Testis (tissue), 3 donors: Measurements from ENCODE around the gene UBASH3B. TPM values are rescaled to one million over a fixed set of nuclear protein-coding genes. Genes with fewer than 3 reads are reported as not detected.

Experiments
- DNase-seq: peaks from one replicate; pipeline ENCODE4 v3.0.0-alpha.2; 2019
- H3K27ac ChIP-seq, 2 donors: fragments of 200-600 bp; sonication (generic); one replicate each; pipeline ENCODE4 v1.5.1; 2019
- H3K27me3 ChIP-seq: fragments of 200-600 bp; sonication (generic); one replicate; pipeline ENCODE4 v1.5.1; 2019
- H3K36me3 ChIP-seq: fragments of 200-600 bp; sonication (generic); one replicate; pipeline ENCODE4 v1.5.1; 2017; ENCODE audit warnings: low read depth; ENCODE audit errors: missing control alignments
- H3K4me1 ChIP-seq: fragments of 200-600 bp; sonication (generic); one replicate; pipeline ENCODE4 v1.5.1; 2019
- H3K4me3 ChIP-seq, 2 donors: fragments of 200-600 bp; sonication (generic); one replicate each; pipeline ENCODE4 v1.5.1; 2017 to 2019
- H3K9me3 ChIP-seq: fragments of 200-600 bp; sonication (generic); one replicate; pipeline ENCODE4 v1.5.1; 2017
- CTCF ChIP-seq, 3 experiments: fragments of 450-650 bp in 2 of 3; fragments of 200-600 bp in 1 of 3; sonication (generic) in 1 of 3; IDR thresholded peaks; one replicate each; pipeline ENCODE4 v1.5.1; 2016 to 2019; ENCODE audit warnings: antibody characterized with exemption in 3 of 3, mild to moderate bottlenecking in 2 of 3, moderate library complexity in 1 of 3
- POLR2A ChIP-seq: fragments of 450-650 bp; IDR thresholded peaks from one replicate; pipeline ENCODE4 v1.6.1; 2017; ENCODE audit warnings: antibody characterized with exemption, mild to moderate bottlenecking, moderate library complexity
- WGBS, 2 donors: methylation state at CpG; one replicate each; pipeline ENCODE4 v1.1.5; 2018; 5-methylcytosine and 5-hydroxymethylcytosine counted together
- intact Hi-C: fragments of 100-400 bp; cut with DNase I; formaldehyde crosslinking; loops from one replicate; pipeline ENCODE4 v1.15.1; 2023; ENCODE audit warnings: low total_unique reads
- polyA plus RNA-seq: library from polyadenylated mRNA; stranded (reverse); fragments of 350-450 nt; fragmentation: Illumina TruSeq; extraction: RNeasy Lipid Tissue Mini Kit (QIAGEN cat#74804); gene quantifications from one replicate; pipeline ENCODE4 v1.2.3, GENCODE V29; 2014; ENCODE audit warnings: low read depth, low replicate concordance; ENCODE audit not compliant: insufficient read depth
- total RNA-seq, 2 donors: library from RNA; depleted of rRNA; stranded (reverse); fragments of >200 nt; gene quantifications; one replicate each; pipeline ENCODE4 v1.2.3, GENCODE V29; 2016

The UBASH3B gene
- total and polyA plus RNA-seq, 3 donors from 2014 or later: 3.9 to 20.4 (median 14.6) TPM

GRCh38 chr11:122788781-122789535 is 133.4 kb downstream of the UBASH3B start:
- Histone ChIP-seq H3K27ac (no peak overlapping the region), H3K9me3 (no peaks in the 10 kb centered on the region), H3K36me3 (no peaks in the 10 kb centered on the region), H3K4me1 (peaks cover 16% of the 10 kb centered on the region), H3K4me3 (no peak overlapping the region), H3K27me3 (no peaks in the 10 kb centered on the region)
- no peak for DNase-seq
- 89 to 94% methylated on average over 10 of the region's 10 CpGs for WGBS, 2 donors
- TF ChIP-seq POLR2A: no peak
- TF ChIP-seq CTCF (IDR thresholded peaks at IDR 0.05): no peak
- intact Hi-C loops: no loop called here

GRCh38 chr11:122789907-122790306 is 134.4 kb downstream of the UBASH3B start:
- no peaks in the 10 kb centered on the region for H3K9me3 ChIP-seq
- no peak for DNase-seq
- intact Hi-C loops: no loop called here
- H3K27me3 ChIP-seq: no peaks in the 10 kb centered on the region
- H3K27ac ChIP-seq: no peak overlapping the region
- H3K4me1 ChIP-seq: peaks cover 7% of the 10 kb centered on the region
- H3K4me3 ChIP-seq: no peak overlapping the region
- no peaks in the 10 kb centered on the region for H3K36me3 ChIP-seq
- TF ChIP-seq POLR2A (no peak), CTCF (IDR thresholded peaks at IDR 0.05) (no peak)
- WGBS, 2 donors: 71 to 82% methylated on average over 3 of the region's 3 CpGs

GRCh38 chr11:122791411-122791810 is 135.9 kb downstream of the UBASH3B start:
- intact Hi-C loops: no loop called here
- no peaks in the 10 kb centered on the region for H3K27me3 ChIP-seq
- 90 to 98% methylated on average over 2 of the region's 2 CpGs for WGBS, 2 donors
- no peak overlapping the region for H3K4me3 ChIP-seq
- no peak for DNase-seq
- no peak for TF ChIP-seq CTCF (IDR thresholded peaks at IDR 0.05)
- TF ChIP-seq POLR2A: no peak
- H3K9me3 ChIP-seq: no peaks in the 10 kb centered on the region
- no peaks in the 10 kb centered on the region for H3K36me3 ChIP-seq
- no peaks in the 10 kb centered on the region for H3K4me1 ChIP-seq
- H3K27ac ChIP-seq: no peak overlapping the region

GRCh38 chr11:122791836-122792235 is 136.3 kb downstream of the UBASH3B start:
- Histone ChIP-seq H3K27me3 (no peaks in the 10 kb centered on the region), H3K27ac (no peak overlapping the region), H3K9me3 (no peaks in the 10 kb centered on the region), H3K4me3 (no peak overlapping the region), H3K36me3 (no peaks in the 10 kb centered on the region), H3K4me1 (no peaks in the 10 kb centered on the region)
- WGBS, 2 donors: 69 to 83% methylated on average over 8 of the region's 8 CpGs
- TF ChIP-seq CTCF (IDR thresholded peaks at IDR 0.05): no peak
- no peak for TF ChIP-seq POLR2A
- DNase-seq: peak; percentile 33
- intact Hi-C loops: no loop called here

GRCh38 chr11:122793515-122793914 is 138.0 kb downstream of the UBASH3B start:
- WGBS, 2 donors: 56 to 72% methylated on average over 3 of the region's 3 CpGs
- no peak overlapping the region for H3K4me3 ChIP-seq
- intact Hi-C loops: no loop called here
- TF ChIP-seq POLR2A (no peak), CTCF (IDR thresholded peaks at IDR 0.05) (no peak)
- no peaks in the 10 kb centered on the region for H3K4me1 ChIP-seq
- no peaks in the 10 kb centered on the region for H3K9me3 ChIP-seq
- no peaks in the 10 kb centered on the region for H3K36me3 ChIP-seq
- H3K27me3 ChIP-seq: no peaks in the 10 kb centered on the region
- no peak overlapping the region for H3K27ac ChIP-seq
- no peak for DNase-seq
